Measurements from ENCODE around the gene WASHC2A. TPM values are rescaled to one million over a fixed set of nuclear protein-coding genes. Genes with fewer than 3 reads are reported as not detected.
"Not testable (repeated sequence)": the region's sequence is repeated elsewhere in the genome, so short reads cannot be mapped to it uniquely, and the experiment has no call there.

WASHC2A gene
- total RNA-seq, 2 experiments from 2014 or later: 17.5 to 36.7 TPM

DNA sequence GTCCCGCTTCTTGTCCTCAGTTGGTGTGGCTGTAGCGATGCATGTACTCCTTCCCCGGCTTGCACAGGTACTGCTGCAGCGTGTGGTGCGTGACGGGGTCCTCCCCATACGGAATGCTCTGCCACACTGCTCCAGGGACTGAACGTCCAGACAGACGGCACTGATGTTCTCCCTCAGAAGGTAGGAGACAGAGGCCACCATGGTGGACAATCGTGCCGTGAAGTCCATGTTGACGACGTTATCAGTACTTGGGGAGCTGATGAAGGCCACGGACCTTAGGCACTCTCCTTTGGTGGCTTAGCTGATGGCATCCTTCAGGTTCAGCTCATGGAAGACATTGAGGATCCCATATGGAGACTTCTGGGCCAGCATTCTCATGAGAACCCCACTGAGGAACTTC is 42.1 kb upstream of the WASHC2A start:
- Histone ChIP-seq H3K4me3 (ENCODE audit: low read depth, low read length, poor library complexity, severe bottlenecking) (no peak overlapping the region), H3K4me2 (ENCODE audit: low read length) (no peak overlapping the region), H3K4me1 (ENCODE audit: insufficient read depth, low read length, poor library complexity, severe bottlenecking) (no peaks in the 10 kb centered on the region), H3K36me3 (ENCODE audit: insufficient read depth, low read length) (no peaks in the 10 kb centered on the region), H3K9me3 (ENCODE audit: low read length) (no peaks in the 10 kb centered on the region), H2AFZ (ENCODE audit: low read length) (no peak overlapping the region), H3K27ac (ENCODE audit: low read depth, low read length, poor library complexity, severe bottlenecking) (no peak overlapping the region), H3K9me2 (ENCODE audit: insufficient read depth, low read length) (no peaks in the 10 kb centered on the region), H4K20me1 (ENCODE audit: insufficient read depth, low read length) (no peaks in the 10 kb centered on the region), H3K79me2 (ENCODE audit: insufficient read depth, low read depth, low read length) (no peaks in the 10 kb centered on the region)
- no peak for TF ChIP-seq EZH2phosphoT487 (IDR thresholded peaks at IDR 0.05; ENCODE audit: borderline replicate concordance, low read depth, low read length)
- TF ChIP-seq, protein P1, sequence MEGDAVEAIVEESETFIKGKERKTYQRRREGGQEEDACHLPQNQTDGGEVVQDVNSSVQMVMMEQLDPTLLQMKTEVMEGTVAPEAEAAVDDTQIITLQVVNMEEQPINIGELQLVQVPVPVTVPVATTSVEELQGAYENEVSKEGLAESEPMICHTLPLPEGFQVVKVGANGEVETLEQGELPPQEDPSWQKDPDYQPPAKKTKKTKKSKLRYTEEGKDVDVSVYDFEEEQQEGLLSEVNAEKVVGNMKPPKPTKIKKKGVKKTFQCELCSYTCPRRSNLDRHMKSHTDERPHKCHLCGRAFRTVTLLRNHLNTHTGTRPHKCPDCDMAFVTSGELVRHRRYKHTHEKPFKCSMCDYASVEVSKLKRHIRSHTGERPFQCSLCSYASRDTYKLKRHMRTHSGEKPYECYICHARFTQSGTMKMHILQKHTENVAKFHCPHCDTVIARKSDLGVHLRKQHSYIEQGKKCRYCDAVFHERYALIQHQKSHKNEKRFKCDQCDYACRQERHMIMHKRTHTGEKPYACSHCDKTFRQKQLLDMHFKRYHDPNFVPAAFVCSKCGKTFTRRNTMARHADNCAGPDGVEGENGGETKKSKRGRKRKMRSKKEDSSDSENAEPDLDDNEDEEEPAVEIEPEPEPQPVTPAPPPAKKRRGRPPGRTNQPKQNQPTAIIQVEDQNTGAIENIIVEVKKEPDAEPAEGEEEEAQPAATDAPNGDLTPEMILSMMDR (conservative IDR thresholded peaks at IDR 0.05; ENCODE audit: low read length): no peak
- no TSS peak for BruUV-seq (replicated peaks)
- POLR2A ChIA-PET: interaction anchor here (0.5 kb wide), 1 partner anchor 21 kb away, joined by 4 read pairs; no protein-coding TSS in a partner anchor
- intact Hi-C loops (cut with micrococcal nuclease; ENCODE audit: unreplicated experiment): no loop called here
- CTCF ChIA-PET (ENCODE audit: unreplicated experiment): no interaction called here
- DNase-seq (ENCODE audit: low spot score): no peak

DNA sequence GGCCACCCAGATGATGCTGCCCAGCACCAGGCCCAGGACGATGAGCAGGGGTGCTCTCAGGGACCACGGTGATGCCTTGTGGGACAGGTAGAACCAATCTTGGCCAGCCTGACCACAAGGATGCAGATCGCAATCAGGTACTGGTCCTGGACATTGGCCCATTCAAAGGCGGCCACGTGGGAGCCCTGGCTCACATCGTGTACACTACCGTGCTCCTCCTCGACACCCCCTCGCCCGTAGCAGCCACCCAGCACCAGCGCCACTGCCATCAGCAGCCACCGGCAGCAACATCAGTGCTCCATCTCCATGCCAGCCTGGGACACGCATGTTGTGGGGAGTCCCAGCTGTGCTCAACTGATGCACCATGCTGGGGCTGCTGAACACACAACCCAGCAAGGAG is 40.6 kb upstream of the WASHC2A start:
- ChIA-PET POLR2A (no interaction called here), CTCF (ENCODE audit: unreplicated experiment) (no interaction called here)
- intact Hi-C loops (cut with micrococcal nuclease; ENCODE audit: unreplicated experiment): no loop called here
- H3K4me3 ChIP-seq (ENCODE audit: low read depth, low read length, poor library complexity, severe bottlenecking): no peak overlapping the region
- H3K9me3 ChIP-seq (ENCODE audit: low read length): no peaks in the 10 kb centered on the region
- no peak overlapping the region for H2AFZ ChIP-seq (ENCODE audit: low read length)
- H3K9me2 ChIP-seq (ENCODE audit: insufficient read depth, low read length): no peaks in the 10 kb centered on the region
- H3K27ac ChIP-seq (ENCODE audit: low read depth, low read length, poor library complexity, severe bottlenecking): no peak overlapping the region
- H3K36me3 ChIP-seq (ENCODE audit: insufficient read depth, low read length): no peaks in the 10 kb centered on the region
- TF ChIP-seq, protein P1 (conservative IDR thresholded peaks at IDR 0.05; ENCODE audit: low read length): no peak
- no peak for TF ChIP-seq EZH2phosphoT487 (IDR thresholded peaks at IDR 0.05; ENCODE audit: borderline replicate concordance, low read depth, low read length)
- no peak overlapping the region for H3K4me2 ChIP-seq (ENCODE audit: low read length)
- no peak for DNase-seq (ENCODE audit: low spot score)
- no peaks in the 10 kb centered on the region for H4K20me1 ChIP-seq (ENCODE audit: insufficient read depth, low read length)
- BruUV-seq (replicated peaks): no TSS peak
- no peaks in the 10 kb centered on the region for H3K79me2 ChIP-seq (ENCODE audit: insufficient read depth, low read depth, low read length)
- H3K4me1 ChIP-seq (ENCODE audit: insufficient read depth, low read length, poor library complexity, severe bottlenecking): no peaks in the 10 kb centered on the region

DNA sequence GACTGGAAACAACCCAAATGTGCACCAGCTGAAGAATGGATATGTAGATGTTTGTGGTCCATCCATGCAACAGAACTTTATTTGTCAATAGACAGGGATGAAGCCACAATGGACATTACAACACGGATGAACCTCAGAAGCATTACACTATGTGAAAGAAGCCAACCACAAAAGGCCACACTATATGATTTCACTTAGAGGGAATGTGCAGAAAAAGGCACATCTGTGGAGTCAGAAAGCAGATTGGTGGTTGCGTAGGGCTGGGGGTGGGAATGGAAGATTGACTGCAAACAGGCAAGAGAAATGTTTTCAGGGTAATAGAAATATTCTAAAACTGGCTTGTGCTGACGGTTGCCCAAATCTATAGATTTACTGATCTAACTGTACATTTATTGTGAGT is 34.3 kb upstream of the WASHC2A start:
- H3K9me2 ChIP-seq (ENCODE audit: insufficient read depth, low read length): no peaks in the 10 kb centered on the region
- H3K27ac ChIP-seq (ENCODE audit: low read depth, low read length, poor library complexity, severe bottlenecking): no peak overlapping the region
- H3K9me3 ChIP-seq (ENCODE audit: low read length): no peaks in the 10 kb centered on the region
- CTCF ChIA-PET (ENCODE audit: unreplicated experiment): no interaction called here
- no peak for DNase-seq (ENCODE audit: low spot score)
- no peaks in the 10 kb centered on the region for H4K20me1 ChIP-seq (ENCODE audit: insufficient read depth, low read length)
- H2AFZ ChIP-seq (ENCODE audit: low read length): no peak overlapping the region
- no peaks in the 10 kb centered on the region for H3K36me3 ChIP-seq (ENCODE audit: insufficient read depth, low read length)
- H3K79me2 ChIP-seq (ENCODE audit: insufficient read depth, low read depth, low read length): no peaks in the 10 kb centered on the region
- no peaks in the 10 kb centered on the region for H3K4me1 ChIP-seq (ENCODE audit: insufficient read depth, low read length, poor library complexity, severe bottlenecking)
- TF ChIP-seq, protein P1 (conservative IDR thresholded peaks at IDR 0.05; ENCODE audit: low read length): no peak
- no peak for TF ChIP-seq EZH2phosphoT487 (IDR thresholded peaks at IDR 0.05; ENCODE audit: borderline replicate concordance, low read depth, low read length)
- no peak overlapping the region for H3K4me2 ChIP-seq (ENCODE audit: low read length)
- no TSS peak for BruUV-seq (replicated peaks)
- POLR2A ChIA-PET: no interaction called here
- intact Hi-C loops (cut with micrococcal nuclease; ENCODE audit: unreplicated experiment): no loop called here
- no peak overlapping the region for H3K4me3 ChIP-seq (ENCODE audit: low read depth, low read length, poor library complexity, severe bottlenecking)

DNA sequence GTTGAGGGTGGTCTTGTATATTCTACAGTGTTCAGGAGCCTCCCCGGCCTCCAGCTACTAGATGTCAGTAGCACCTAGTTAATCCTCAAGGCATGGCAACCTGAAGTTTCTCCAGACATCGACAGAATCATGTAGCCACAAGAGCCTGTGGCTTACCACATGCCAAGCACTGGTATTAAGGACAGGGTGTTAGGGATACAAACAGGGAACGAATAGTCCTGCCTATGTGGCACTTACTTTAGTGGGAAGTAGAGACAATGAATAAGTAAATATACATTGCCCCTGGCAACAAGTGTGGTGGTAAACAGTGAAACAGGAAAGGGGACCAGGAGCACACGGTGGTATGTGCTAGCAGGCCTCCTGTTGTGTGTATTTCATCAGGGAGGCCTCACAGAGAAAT is 32.4 kb upstream of the WASHC2A start:
- BruUV-seq (replicated peaks); CTCF ChIA-PET (ENCODE audit: unreplicated experiment); H2AFZ ChIP-seq (ENCODE audit: low read length); POLR2A ChIA-PET; H3K4me2 ChIP-seq (ENCODE audit: low read length); H3K36me3 ChIP-seq (ENCODE audit: insufficient read depth, low read length); H4K20me1 ChIP-seq (ENCODE audit: insufficient read depth, low read length); H3K9me2 ChIP-seq (ENCODE audit: insufficient read depth, low read length); H3K4me1 ChIP-seq (ENCODE audit: insufficient read depth, low read length, poor library complexity, severe bottlenecking); H3K79me2 ChIP-seq (ENCODE audit: insufficient read depth, low read depth, low read length); H3K27ac ChIP-seq (ENCODE audit: low read depth, low read length, poor library complexity, severe bottlenecking); H3K9me3 ChIP-seq (ENCODE audit: low read length); intact Hi-C loops (cut with micrococcal nuclease; ENCODE audit: unreplicated experiment); DNase-seq (ENCODE audit: low spot score); H3K4me3 ChIP-seq (ENCODE audit: low read depth, low read length, poor library complexity, severe bottlenecking): not testable (repeated sequence)
